DOHH2 (cell line): ENCODE results near the gene IFNL2.

ENCODE experiments used
- H3F3A ChIP-seq: fragments of 200-600 bp; sonication (generic), shearing (Covaris generic); 2 replicates; pipeline ENCODE4 v1.6.0; 2016; ENCODE audit warnings: antibody characterized with exemption, mild to moderate bottlenecking; ENCODE audit not compliant: control insufficient read depth, insufficient read depth
- H3K27ac ChIP-seq: fragments of 200-600 bp; sonication (generic); 2 replicates; pipeline ENCODE4 v1.5.1; 2014; ENCODE audit warnings: low read depth, mild to moderate bottlenecking, low read length, moderate library complexity
- H3K27me3 ChIP-seq: fragments of 200-600 bp; sonication (generic); 2 replicates; pipeline ENCODE4 v1.6.1; 2014; ENCODE audit warnings: mild to moderate bottlenecking, low read length, mixed read lengths; ENCODE audit not compliant: control insufficient read depth
- H3K36me3 ChIP-seq: fragments of 200-600 bp; sonication (generic); 2 replicates; pipeline ENCODE4 v1.6.1; 2014; ENCODE audit warnings: mild to moderate bottlenecking, low read length, moderate library complexity, mixed read lengths; ENCODE audit not compliant: control insufficient read depth
- H3K4me1 ChIP-seq: fragments of 200-600 bp; sonication (generic); 2 replicates; pipeline ENCODE4 v1.6.1; 2014; ENCODE audit warnings: mild to moderate bottlenecking, low read length, mixed read lengths; ENCODE audit not compliant: control insufficient read depth
- H3K4me2 ChIP-seq: fragments of 200-600 bp; sonication (generic); 2 replicates; pipeline ENCODE4 v1.6.0; 2014; ENCODE audit warnings: mild to moderate bottlenecking, low read length, moderate library complexity
- H3K4me3 ChIP-seq: fragments of 200-600 bp; sonication (generic); 2 replicates; pipeline ENCODE4 v1.5.1; 2014; ENCODE audit warnings: mild to moderate bottlenecking, low read length, mixed read lengths
- H3K79me2 ChIP-seq: fragments of 200-600 bp; sonication (generic); 2 replicates; pipeline ENCODE4 v1.6.1; 2014; ENCODE audit warnings: mild to moderate bottlenecking, low read length, mixed read lengths; ENCODE audit not compliant: control insufficient read depth
- H3K9me2 ChIP-seq: fragments of 200-600 bp; sonication (generic); replicated peaks from 2 replicates; pipeline ENCODE4 v1.6.1; 2014; ENCODE audit warnings: mild to moderate bottlenecking, low read length, mixed read lengths; ENCODE audit not compliant: control insufficient read depth
- H3K9me3 ChIP-seq: fragments of 200-600 bp; sonication (generic); 2 replicates; pipeline ENCODE4 v1.6.1; 2014; ENCODE audit warnings: antibody characterized with exemption, low read length, mixed read lengths; ENCODE audit not compliant: control insufficient read depth, insufficient read depth
- H4K20me1 ChIP-seq: fragments of 200-600 bp; sonication (generic); 2 replicates; pipeline ENCODE4 v1.6.0; 2014; ENCODE audit warnings: low read depth, mild to moderate bottlenecking, antibody characterized with exemption, low read length, moderate library complexity; ENCODE audit not compliant: control insufficient read depth, insufficient read depth
- CTCF ChIP-seq: fragments of 200-600 bp; sonication (generic); IDR thresholded peaks from one replicate; pipeline ENCODE4 v1.5.1; 2014; ENCODE audit warnings: antibody characterized with exemption, mild to moderate bottlenecking, low read depth, low read length; ENCODE audit not compliant: poor library complexity, severe bottlenecking
- EZH2phosphoT487 ChIP-seq: fragments of 200-600 bp; sonication (generic); IDR thresholded peaks from 2 replicates; pipeline ENCODE4 v1.6.1; 2017; ENCODE audit warnings: borderline replicate concordance, mild to moderate bottlenecking, antibody characterized with exemption, low read length, moderate library complexity, mixed read lengths

Gene IFNL2

GRCh38 chr19:39301021-39301420, 32.8 kb downstream of the IFNL2 start:
- Histone ChIP-seq H4K20me1 (no peaks in the 10 kb centered on the region), H3K9me2 (no peaks in the 10 kb centered on the region), H3K9me3 (no peaks in the 10 kb centered on the region), H3K36me3 (no peaks in the 10 kb centered on the region), H3F3A (no peaks in the 10 kb centered on the region), H3K79me2 (no peaks in the 10 kb centered on the region), H3K4me1 (no peaks in the 10 kb centered on the region), H3K27me3 (no peaks in the 10 kb centered on the region), H3K4me3 (no peak overlapping the region), H3K4me2 (no peak overlapping the region), H3K27ac (no peak overlapping the region)
- TF ChIP-seq EZH2phosphoT487 (no peak), CTCF (no peak)

DNA sequence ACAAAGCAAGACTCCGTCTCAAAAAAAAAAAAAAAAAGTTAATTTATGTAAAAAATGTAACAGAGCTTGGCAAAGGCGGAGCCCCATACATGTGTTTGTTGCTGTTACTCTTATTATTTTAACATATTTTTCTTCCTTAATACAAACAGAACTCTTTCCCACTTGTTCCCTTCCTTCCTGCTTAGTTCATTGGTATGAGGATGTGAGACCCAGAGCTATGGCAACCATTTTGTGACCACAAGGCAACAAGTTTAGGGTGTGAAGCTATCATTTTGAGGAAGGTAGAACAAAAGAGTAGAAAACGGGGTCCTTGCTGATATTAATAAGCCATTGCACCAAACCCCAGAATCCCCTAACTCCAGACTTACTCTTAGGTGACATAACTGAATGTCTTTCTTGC, 33.4 kb downstream of the IFNL2 start:
- no peaks in the 10 kb centered on the region for H3K27me3 ChIP-seq
- no peak overlapping the region for H3K4me3 ChIP-seq
- no peaks in the 10 kb centered on the region for H4K20me1 ChIP-seq

DNA sequence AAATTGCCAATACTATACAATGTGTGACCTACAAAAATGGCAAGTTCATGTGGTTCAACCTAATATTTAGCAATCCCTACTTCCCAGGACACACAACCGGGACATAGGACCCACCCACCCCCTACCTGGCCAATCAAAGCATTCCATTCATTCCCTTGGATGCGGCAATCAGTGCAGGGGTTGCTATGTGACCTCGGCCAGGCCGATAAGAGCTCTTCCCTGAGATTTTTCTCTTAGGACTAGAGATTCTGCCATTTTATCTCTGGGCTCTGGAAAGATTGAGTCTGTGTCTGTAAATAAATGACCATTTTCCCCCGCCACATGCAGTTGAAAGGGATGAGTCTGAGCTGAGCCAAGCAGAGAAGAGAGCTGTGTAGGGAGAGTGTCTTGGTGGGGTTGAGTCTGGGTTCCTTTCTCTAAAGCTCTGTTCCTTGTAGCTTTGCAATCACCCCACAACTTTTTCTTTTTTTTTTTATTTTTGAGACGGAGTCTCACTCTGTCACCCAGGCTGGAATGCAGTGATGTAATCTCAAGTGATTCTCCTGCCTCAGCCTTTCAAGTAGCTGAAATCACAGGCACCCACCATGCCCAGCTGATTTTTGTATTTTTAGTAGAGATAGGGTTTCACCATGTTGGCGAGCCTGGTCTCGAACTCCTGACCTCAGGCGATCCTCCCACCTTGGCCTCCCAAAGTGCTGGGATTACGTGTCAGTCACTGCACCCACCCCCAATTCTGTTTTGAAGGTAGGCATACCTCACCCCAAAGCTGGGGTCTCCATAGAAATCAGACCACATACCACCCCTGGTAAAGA, 35.4 kb downstream of the IFNL2 start:
- no peak overlapping the region for H3K27ac ChIP-seq
- no peaks in the 10 kb centered on the region for H3K9me2 ChIP-seq
- H3K9me3 ChIP-seq, result no peaks in the 10 kb centered on the region
- no peaks in the 10 kb centered on the region for H3K79me2 ChIP-seq
- H3K4me1 ChIP-seq, result no peaks in the 10 kb centered on the region
- no peaks in the 10 kb centered on the region for H4K20me1 ChIP-seq
- TF ChIP-seq CTCF, result no peak
- no peaks in the 10 kb centered on the region for H3F3A ChIP-seq
- no peaks in the 10 kb centered on the region for H3K27me3 ChIP-seq
- no peak overlapping the region for H3K4me3 ChIP-seq
- H3K4me2 ChIP-seq, result no peak overlapping the region
- H3K36me3 ChIP-seq, result no peaks in the 10 kb centered on the region

More for the DNA sequence above, 33.4 kb downstream of the IFNL2 start:
- Histone ChIP-seq H3K4me2 (no peak overlapping the region), H3F3A (no peaks in the 10 kb centered on the region), H3K36me3 (no peaks in the 10 kb centered on the region), H3K79me2 (no peaks in the 10 kb centered on the region), H3K27ac (no peak overlapping the region), H3K9me3 (no peaks in the 10 kb centered on the region), H3K4me1 (no peaks in the 10 kb centered on the region), H3K9me2 (no peaks in the 10 kb centered on the region)
- no peak for TF ChIP-seq CTCF
- TF ChIP-seq EZH2phosphoT487, result no peak
